ENCODE results near the gene GRK5. TPM values are rescaled to one million over a fixed set of nuclear protein-coding genes. Genes with fewer than 3 reads are reported as not detected.
A peak's percentile ranks its signal among the peaks of the same experiment; 100 is the strongest.

GRK5 gene
- total and polyA plus RNA-seq, 4 donors: 18.5 to 43.1 (median 40.3) TPM

GRCh38 chr10:119373294-119374102 lies 166.1 kb downstream of the GRK5 start:
- DNase-seq (no peak), ATAC-seq (ENCODE audit: insufficient read depth, low FRiP score) (no peak)
- no peak overlapping the region for H3K4me3 ChIP-seq
- H3K9me3 ChIP-seq (ENCODE audit: control insufficient read depth in 4 of 4, insufficient read depth in 3 of 4, low read length in 3 of 4): peaks cover 0 to 2% (median 0%) of the 10 kb centered on the region in 4 donors
- no peaks in the 10 kb centered on the region for H3K27me3 ChIP-seq (ENCODE audit: control insufficient read depth in 3 of 3, insufficient read depth in 3 of 3, low read length in 2 of 3)
- WGBS, 2 donors: 81 to 86% methylated on average over 13 of the region's 13 CpGs
- no peak overlapping the region for H3K9ac ChIP-seq (ENCODE audit: insufficient read depth in 1 of 2, low read length in 2 of 2)
- H3K36me3 ChIP-seq (ENCODE audit: control insufficient read depth in 4 of 4, insufficient read depth in 4 of 4, low read length in 4 of 4): peaks cover 0 to 6% (median 0%) of the 10 kb centered on the region in 4 donors
- no peak for TF ChIP-seq CTCF (IDR thresholded peaks at IDR 0.05; ENCODE audit: control extremely low read depth, extremely low read depth)
- H3K4me1 ChIP-seq (ENCODE audit: control insufficient read depth in 5 of 5, insufficient read depth in 5 of 5, low read length in 5 of 5): peaks cover 5 to 53% (median 34%) of the 10 kb centered on the region in 5 donors
- peak overlapping the region in 1 of 2 donors; percentile 33 for H3K27ac ChIP-seq (ENCODE audit: low read depth in 1 of 2, low read length in 1 of 2)

- TF ChIP-seq CTCF (IDR thresholded peaks at IDR 0.05; ENCODE audit: control extremely low read depth, extremely low read depth): no peak
- Histone ChIP-seq H3K27me3 (ENCODE audit: control insufficient read depth in 3 of 3, insufficient read depth in 3 of 3, low read length in 2 of 3) (no peaks in the 10 kb centered on the region), H3K27ac (ENCODE audit: low read depth in 1 of 2, low read length in 1 of 2) (no peak overlapping the region), H3K4me1 (ENCODE audit: control insufficient read depth in 5 of 5, insufficient read depth in 5 of 5, low read length in 5 of 5) (peaks cover 5 to 46% (median 29%) of the 10 kb centered on the region in 5 donors), H3K36me3 (ENCODE audit: control insufficient read depth in 4 of 4, insufficient read depth in 4 of 4, low read length in 4 of 4) (peaks cover 0 to 6% (median 0%) of the 10 kb centered on the region in 4 donors), H3K9ac (ENCODE audit: insufficient read depth in 1 of 2, low read length in 2 of 2) (no peak overlapping the region), H3K9me3 (ENCODE audit: control insufficient read depth in 4 of 4, insufficient read depth in 3 of 4, low read length in 3 of 4) (no peaks in the 10 kb centered on the region), H3K4me3 (no peak overlapping the region)
- ATAC-seq (ENCODE audit: insufficient read depth, low FRiP score) (no peak), DNase-seq (no peak)
- 90 to 94% methylated on average over 4 of the region's 4 CpGs for WGBS, 2 donors
These were observed 166.9 kb downstream of the GRK5 start for GRCh38 chr10:119374236-119374635.

- ATAC-seq (ENCODE audit: insufficient read depth, low FRiP score): no peak
- WGBS, 2 donors: 71% methylated on average over 7 of the region's 7 CpGs
These were observed 168.4 kb downstream of the GRK5 start for GRCh38 chr10:119375574-119376272.

More at GRCh38 chr10:119375574-119376272, 168.4 kb downstream of the GRK5 start:
- H3K36me3 ChIP-seq (ENCODE audit: control insufficient read depth in 4 of 4, insufficient read depth in 4 of 4, low read length in 4 of 4): peaks cover 0 to 6% (median 0%) of the 10 kb centered on the region in 4 donors
- peak overlapping the region in 1 of 2 donors; percentile 46 for H3K27ac ChIP-seq (ENCODE audit: low read depth in 1 of 2, low read length in 1 of 2)
- H3K27me3 ChIP-seq (ENCODE audit: control insufficient read depth in 3 of 3, insufficient read depth in 3 of 3, low read length in 2 of 3): no peaks in the 10 kb centered on the region
- TF ChIP-seq CTCF (IDR thresholded peaks at IDR 0.05; ENCODE audit: control extremely low read depth, extremely low read depth): no peak
- H3K4me3 ChIP-seq: no peak overlapping the region
- DNase-seq: peak in 2 of 3 donors; percentile 47 to 54
- H3K9ac ChIP-seq (ENCODE audit: insufficient read depth in 1 of 2, low read length in 2 of 2): no peak overlapping the region
- no peaks in the 10 kb centered on the region for H3K9me3 ChIP-seq (ENCODE audit: control insufficient read depth in 4 of 4, insufficient read depth in 3 of 4, low read length in 3 of 4)
- H3K4me1 ChIP-seq (ENCODE audit: control insufficient read depth in 5 of 5, insufficient read depth in 5 of 5, low read length in 5 of 5): peaks cover 0 to 36% (median 16%) of the 10 kb centered on the region in 5 donors

Data from lung (tissue), 12 donors.